T47D (cell line): ENCODE data around the gene MFNG.

Experiments
- DNase-seq, 2 experiments: peaks; one replicate each; pipeline versions ENCODE4 v3.0.0 to v3.0.0-alpha.2; 2011 to 2012; ENCODE audit warnings: low read depth in 1 of 2, low spot score in 1 of 2
- JUND ChIP-seq: IDR thresholded peaks from 2 replicates; pipeline ENCODE4 v1.6.1; 2012; ENCODE audit warnings: low read depth
- in situ Hi-C: cut with HindIII; loops from 2 replicates; pipeline ENCODE4 v1.10.0; 2016; ENCODE audit warnings: low sequenced_read_pairs, low pct_unique_long_range_greater_than_20kb

The MFNG gene

GRCh38 chr22:37484480-37485394 is 1.4 kb downstream of the MFNG start:
- in situ Hi-C loops = no loop called here
- DNase-seq = no peak
- no peak for TF ChIP-seq JUND

- in situ Hi-C loops = no loop called here
- DNase-seq = no peak
- TF ChIP-seq JUND = no peak
Measured at GRCh38 chr22:37483050-37483449, 3.1 kb downstream of the MFNG start.

- in situ Hi-C loops = no loop called here
- no peak for DNase-seq
- TF ChIP-seq JUND = no peak
Measured at GRCh38 chr22:37482244-37482643, 3.9 kb downstream of the MFNG start.

GRCh38 chr22:37481347-37481907 is 4.8 kb downstream of the MFNG start:
- TF ChIP-seq JUND = no peak
- no peak for DNase-seq
- in situ Hi-C loops = no loop called here

- TF ChIP-seq JUND = no peak
- in situ Hi-C loops = no loop called here
- DNase-seq = no peak
Measured at GRCh38 chr22:37480387-37481346, 5.5 kb downstream of the MFNG start.

- in situ Hi-C loops = no loop called here
- no peak for DNase-seq
- no peak for TF ChIP-seq JUND
Measured at GRCh38 chr22:37479196-37479595, 7.0 kb downstream of the MFNG start.

- no peak for DNase-seq
- in situ Hi-C loops = no loop called here
- TF ChIP-seq JUND = no peak
Measured at GRCh38 chr22:37476389-37477329, 9.5 kb downstream of the MFNG start.

GRCh38 chr22:37474447-37475090 is 11.6 kb downstream of the MFNG start:
- in situ Hi-C loops = no loop called here
- TF ChIP-seq JUND = no peak
- no peak for DNase-seq

- TF ChIP-seq JUND = no peak
- in situ Hi-C loops = no loop called here
- DNase-seq = no peak
Measured at GRCh38 chr22:37473437-37473946, 12.7 kb downstream of the MFNG start.

- in situ Hi-C loops = no loop called here
- no peak for TF ChIP-seq JUND
- DNase-seq = peak; percentile 35 to 44
Measured at GRCh38 chr22:37472418-37473006, 13.7 kb downstream of the MFNG start.
